Motor neuron (in vitro differentiated cells): ENCODE measurements around the gene CASP8. TPM values are rescaled to one million over a fixed set of nuclear protein-coding genes. Genes with fewer than 3 reads are reported as not detected.

ENCODE experiments used
- ATAC-seq, 8 experiments: fragments of 200-7000 bp; cut with Tn5 transposase; replicated peaks in 6 of 8; 2 replicates each; pipeline ENCODE4 v1.8.0; 2021; ENCODE audit warnings: mild to moderate bottlenecking in 8 of 8, moderate library complexity in 8 of 8
- H3K27ac ChIP-seq, 2 donors: fragments of 250-450 bp; sonication (Bioruptor Pico); 2 replicates each; pipeline ENCODE4 v1.9.0; 2021; ENCODE audit warnings: antibody characterized with exemption in 2 of 2, mild to moderate bottlenecking in 2 of 2, moderate library complexity in 1 of 2
- H3K4me1 ChIP-seq, 2 donors: fragments of 250-450 bp; sonication (Bioruptor Pico); replicated peaks in 1 of 2; 2 replicates each; pipeline ENCODE4 v1.6.1; 2021; ENCODE audit warnings: antibody characterized with exemption in 2 of 2, mild to moderate bottlenecking in 2 of 2, moderate library complexity in 1 of 2
- H3K4me3 ChIP-seq, 5 donors: fragments of 250-450 bp; sonication (Bioruptor Pico); 2 replicates each; pipeline ENCODE4 v1.9.0; 2021; ENCODE audit warnings: antibody characterized with exemption in 5 of 5, mild to moderate bottlenecking in 5 of 5, moderate library complexity in 4 of 5
- WGBS, 10 experiments: fragments of 450-650 bp; shearing (Covaris generic); methylation state at CpG; one replicate each; pipeline ENCODE4 v1.0.0; 2022; 5-methylcytosine and 5-hydroxymethylcytosine counted together
- in situ Hi-C, 9 experiments: fragments of 400-800 bp; cut with MboI; loops; one replicate each; pipeline ENCODE4 v1.15.0; 2021; ENCODE audit warnings: low sequenced_read_pairs in 9 of 9, low pct_unique_long_range_greater_than_20kb in 2 of 9; ENCODE audit not compliant: unreplicated experiment in 9 of 9
- total RNA-seq, 8 experiments: library from RNA; unstranded; fragments of 300-600 nt; gene quantifications; 2 replicates each; pipeline versions ENCODE4 v1.2.3 to v1.2.4, GENCODE V29; 2022

CASP8 gene
- total RNA-seq, 8 experiments from 2014 or later, result 0.16 to 28.3 (median 6.9) TPM

DNA sequence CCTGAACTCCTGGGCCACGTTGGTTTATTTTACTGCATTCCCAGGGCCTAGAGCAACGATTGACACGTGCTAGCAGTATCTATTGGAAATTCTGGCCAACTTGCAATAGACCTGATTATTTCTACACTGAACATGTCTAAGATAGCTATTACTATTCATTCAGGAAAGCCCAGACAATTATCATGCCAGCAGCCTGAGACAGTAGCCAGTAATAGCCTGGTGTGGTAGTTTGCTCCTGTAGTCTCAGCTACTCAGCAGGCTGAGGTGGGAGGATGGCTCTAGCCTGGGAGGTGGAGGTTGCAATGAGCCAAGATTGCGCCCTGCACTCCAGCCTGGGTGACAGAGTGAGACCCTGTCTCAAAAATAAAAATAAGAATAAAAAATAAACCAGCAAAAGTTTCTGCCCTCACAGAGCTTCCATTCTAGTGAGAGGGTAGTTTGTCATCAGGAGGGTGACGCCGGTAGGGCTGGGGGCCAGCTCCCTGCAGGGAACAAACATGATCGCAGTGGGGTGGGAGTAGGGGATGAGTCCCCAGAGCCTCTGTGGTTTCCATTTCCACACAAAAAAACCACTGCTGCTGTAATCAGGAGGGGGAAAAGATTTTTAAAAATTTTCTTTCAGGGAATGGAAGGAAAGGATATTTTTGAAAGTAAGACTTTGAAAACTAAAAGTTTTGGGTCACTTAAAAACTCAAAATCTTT is 4.3 kb downstream of the CASP8 start:
- H3K4me1 ChIP-seq, result no peaks in the 10 kb centered on the region
- ATAC-seq, result no peak
- H3K27ac ChIP-seq, result no peak overlapping the region
- no peak overlapping the region for H3K4me3 ChIP-seq
- in situ Hi-C loops, result no loop called here
- WGBS, 10 experiments, result 77 to 97% (median 87%) methylated on average over 1 to 6 of the region's 7 CpGs; no CpG with 5 or more reads in 3 of the 10 experiments

DNA sequence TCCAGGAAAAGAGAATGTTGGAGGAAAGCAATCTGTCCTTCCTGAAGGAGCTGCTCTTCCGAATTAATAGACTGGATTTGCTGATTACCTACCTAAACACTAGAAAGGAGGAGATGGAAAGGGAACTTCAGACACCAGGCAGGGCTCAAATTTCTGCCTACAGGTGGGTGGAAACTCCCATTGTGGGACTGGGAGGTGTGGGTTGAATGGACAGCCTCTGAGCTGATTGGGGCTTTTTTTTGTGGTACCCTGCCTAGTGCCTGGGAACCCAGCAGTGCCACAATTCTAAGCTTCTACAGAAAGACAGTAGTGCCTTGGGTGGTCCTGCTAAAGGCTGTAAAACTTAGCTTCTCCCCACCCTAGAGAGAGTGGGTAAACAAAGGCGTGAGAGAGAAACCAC is 6.3 kb downstream of the CASP8 start:
- H3K4me1 ChIP-seq, result no peaks in the 10 kb centered on the region
- 80 to 100% (median 100%) methylated on average over 1 of the region's 2 CpGs; no CpG with 5 or more reads in 5 of the 10 experiments for WGBS, 10 experiments
- in situ Hi-C loops, result no loop called here
- H3K4me3 ChIP-seq, result no peak overlapping the region
- ATAC-seq, result no peak
- no peak overlapping the region for H3K27ac ChIP-seq

DNA sequence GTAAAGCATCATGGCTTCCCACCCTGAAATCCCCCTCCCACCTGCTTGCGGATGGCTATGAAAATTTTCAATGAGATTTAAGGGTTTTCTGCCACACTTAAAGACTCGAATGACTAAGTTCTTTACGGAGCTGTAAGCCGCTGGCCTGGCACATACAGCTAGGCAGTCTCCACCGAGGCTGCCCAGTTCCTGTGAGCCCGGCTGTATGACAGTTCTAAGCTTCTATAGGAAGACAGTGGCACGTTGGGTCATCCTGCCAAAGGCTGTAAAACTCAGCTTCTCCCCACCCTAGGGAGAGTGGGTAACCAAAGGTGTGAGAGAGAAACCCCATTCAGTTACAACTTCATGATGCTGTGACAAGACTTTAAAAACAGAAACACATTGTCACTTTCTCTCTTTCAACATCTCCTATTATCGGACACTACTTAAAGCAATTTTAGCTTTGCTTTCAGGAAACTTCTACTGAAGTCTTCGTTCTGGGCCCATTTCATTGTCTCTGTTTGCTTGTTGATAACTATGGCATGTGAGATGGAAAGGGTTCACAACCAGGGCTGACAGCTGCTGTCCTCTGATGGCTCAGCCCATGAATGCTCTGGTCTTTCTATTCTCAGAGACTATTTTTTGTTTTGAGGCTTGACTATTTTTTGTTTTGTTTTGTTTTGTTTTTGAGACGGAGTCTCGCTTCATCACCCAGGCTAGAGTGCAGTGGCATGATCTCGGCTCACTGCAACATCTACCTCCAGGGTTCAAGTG is 7.1 kb downstream of the CASP8 start:
- H3K27ac ChIP-seq, result no peak overlapping the region
- no peak for ATAC-seq
- H3K4me1 ChIP-seq, result no peaks in the 10 kb centered on the region
- in situ Hi-C loops, result no loop called here
- 78 to 100% (median 84%) methylated on average over 1 to 12 of the region's 12 CpGs for WGBS, 10 experiments
- H3K4me3 ChIP-seq, result no peak overlapping the region

DNA sequence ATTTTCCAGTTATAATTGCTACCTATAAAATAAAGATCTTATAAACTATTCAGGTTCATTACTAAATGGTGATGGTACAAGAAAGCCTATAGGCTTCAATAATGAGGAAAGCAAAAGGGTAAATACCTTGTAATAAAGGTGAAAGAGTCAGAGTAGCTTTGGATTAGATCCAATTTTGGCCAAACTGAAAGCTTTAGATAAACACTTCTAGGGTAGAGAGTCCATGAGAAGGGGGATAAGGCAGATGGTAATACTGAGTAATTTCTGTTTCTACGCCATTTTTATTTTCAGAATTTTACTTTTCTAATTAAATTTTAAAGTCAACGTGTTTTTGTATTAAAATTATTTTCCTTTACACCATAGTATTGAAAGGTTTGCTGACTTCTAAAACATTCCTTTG is 9.4 kb downstream of the CASP8 start:
- Histone ChIP-seq H3K4me3 (no peak overlapping the region), H3K27ac (no peak overlapping the region), H3K4me1 (no peaks in the 10 kb centered on the region)
- in situ Hi-C loops, result no loop called here
- ATAC-seq, result no peak
- 72 to 92% (median 85%) methylated on average over 1 to 2 of the region's 2 CpGs for WGBS, 10 experiments

DNA sequence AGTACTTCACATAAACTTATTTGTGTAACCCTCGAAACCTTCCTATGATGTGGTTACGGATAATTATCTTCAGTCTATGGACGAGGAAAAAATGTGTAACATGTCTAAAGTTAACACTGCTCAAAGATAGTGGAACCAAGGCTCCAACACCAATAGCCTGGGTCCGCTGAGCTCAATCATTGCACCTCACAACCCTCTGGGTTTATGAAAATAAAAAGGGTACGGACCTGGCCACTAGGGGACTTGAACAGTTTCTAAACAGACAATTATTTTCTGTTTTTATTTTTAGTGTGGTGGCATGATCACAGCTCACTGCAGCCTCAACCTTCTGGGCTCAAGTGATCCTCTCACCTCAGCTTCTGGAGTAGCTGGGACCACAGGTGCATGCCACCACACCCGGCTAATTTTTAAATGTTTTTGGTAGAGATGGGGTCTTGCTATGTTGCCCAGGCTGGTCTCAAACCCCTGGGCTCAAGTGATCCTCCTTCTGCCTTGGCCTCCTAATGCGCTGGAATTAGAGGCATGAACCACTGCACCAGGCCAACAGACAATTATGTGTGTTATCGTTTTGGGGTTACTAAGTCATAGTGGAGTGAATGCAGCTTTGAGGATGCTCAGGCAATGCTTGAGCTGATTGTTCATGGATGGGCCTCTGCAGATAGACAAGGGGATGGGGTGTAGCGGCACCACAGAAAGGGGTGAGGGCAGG is 10.1 kb downstream of the CASP8 start:
- ATAC-seq, result no peak
- 83 to 100% (median 93%) methylated on average over 2 to 7 of the region's 9 CpGs for WGBS, 10 experiments
- Histone ChIP-seq H3K4me1 (no peaks in the 10 kb centered on the region), H3K4me3 (no peak overlapping the region), H3K27ac (no peak overlapping the region)
- in situ Hi-C loops, result no loop called here

GRCh38 chr2:201271917-201272316 is 11.6 kb downstream of the CASP8 start:
- in situ Hi-C loops, result no loop called here
- Histone ChIP-seq H3K4me1 (no peaks in the 10 kb centered on the region), H3K4me3 (no peak overlapping the region), H3K27ac (no peak overlapping the region)
- WGBS, 10 experiments, result 71% methylated on average over 1 of the region's 2 CpGs; no CpG with 5 or more reads in 9 of the 10 experiments
- ATAC-seq, result no peak

DNA sequence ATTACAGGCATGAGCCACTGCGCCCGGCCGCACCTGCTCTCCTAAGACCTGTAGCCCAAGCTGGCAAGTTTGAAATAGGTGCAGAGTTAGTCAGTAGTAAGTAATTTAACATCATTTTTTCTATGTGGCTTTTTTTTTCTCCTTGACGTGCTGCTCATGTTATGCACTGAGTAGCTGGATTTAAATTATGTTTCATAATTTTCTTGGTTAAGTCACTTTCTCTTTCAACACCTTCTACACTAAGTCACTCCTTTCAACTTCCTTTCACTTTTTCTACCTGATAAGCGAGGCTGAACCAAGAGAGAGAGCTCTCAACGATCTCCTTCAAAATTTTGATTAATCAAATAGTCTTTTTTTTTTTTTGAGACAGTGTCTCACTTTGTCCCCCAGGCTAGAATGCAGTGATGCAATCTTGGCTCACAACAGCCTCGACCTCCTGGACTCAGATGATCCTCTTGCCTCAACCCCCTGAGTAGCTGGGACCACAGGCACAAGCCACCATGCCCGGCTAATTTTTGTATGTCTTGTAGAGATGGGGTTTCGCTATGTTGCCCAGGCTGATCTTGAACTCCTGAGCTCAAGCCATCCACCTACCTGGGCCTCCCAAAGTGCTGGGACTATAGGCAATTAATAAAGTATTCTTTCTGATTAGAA is 13.1 kb downstream of the CASP8 start:
- H3K4me3 ChIP-seq, result no peak overlapping the region
- ATAC-seq, result no peak
- H3K27ac ChIP-seq, result no peak overlapping the region
- no peaks in the 10 kb centered on the region for H3K4me1 ChIP-seq
- 66 to 98% (median 87%) methylated on average over 1 to 9 of the region's 9 CpGs; no CpG with 5 or more reads in 1 of the 10 experiments for WGBS, 10 experiments
- in situ Hi-C loops, result no loop called here

GRCh38 chr2:201275069-201275468 is 14.7 kb downstream of the CASP8 start:
- no peak overlapping the region for H3K27ac ChIP-seq
- H3K4me3 ChIP-seq, result no peak overlapping the region
- WGBS, 10 experiments, result 60 to 100% (median 82%) methylated on average over 1 to 2 of the region's 2 CpGs; no CpG with 5 or more reads in 1 of the 10 experiments
- H3K4me1 ChIP-seq, result no peaks in the 10 kb centered on the region
- in situ Hi-C loops, result no loop called here
- ATAC-seq, result no peak

DNA sequence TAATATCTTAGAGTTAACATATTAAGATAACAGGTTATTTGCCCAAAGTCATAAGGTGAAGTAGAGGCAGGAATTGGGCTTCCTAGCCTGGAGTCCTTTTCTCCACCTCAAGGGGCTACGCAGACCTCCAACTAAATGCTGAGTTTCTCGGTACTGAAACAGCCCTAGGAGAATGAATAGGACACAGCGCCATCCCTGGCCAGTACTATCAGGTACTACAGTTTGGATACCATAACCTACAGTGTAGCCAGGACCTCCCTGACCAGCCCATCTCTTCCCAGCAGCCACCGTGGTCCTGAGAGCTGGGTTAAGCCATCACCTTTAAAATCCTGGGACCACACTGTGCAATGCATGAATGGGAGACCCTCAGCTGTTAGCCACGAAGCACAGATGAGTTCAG is 15.7 kb downstream of the CASP8 start:
- Histone ChIP-seq H3K27ac (no peak overlapping the region), H3K4me3 (no peak overlapping the region), H3K4me1 (no peaks in the 10 kb centered on the region)
- in situ Hi-C loops, result no loop called here
- 20 to 95% (median 87%) methylated on average over 1 to 4 of the region's 5 CpGs; no CpG with 5 or more reads in 4 of the 10 experiments for WGBS, 10 experiments
- ATAC-seq, result no peak

GRCh38 chr2:201276511-201276910 is 16.2 kb downstream of the CASP8 start:
- 70 to 100% (median 87%) methylated on average over 2 to 6 of the region's 6 CpGs for WGBS, 10 experiments
- in situ Hi-C loops, result no loop called here
- H3K4me1 ChIP-seq, result no peaks in the 10 kb centered on the region
- no peak overlapping the region for H3K4me3 ChIP-seq
- no peak overlapping the region for H3K27ac ChIP-seq
- ATAC-seq, result no peak

DNA sequence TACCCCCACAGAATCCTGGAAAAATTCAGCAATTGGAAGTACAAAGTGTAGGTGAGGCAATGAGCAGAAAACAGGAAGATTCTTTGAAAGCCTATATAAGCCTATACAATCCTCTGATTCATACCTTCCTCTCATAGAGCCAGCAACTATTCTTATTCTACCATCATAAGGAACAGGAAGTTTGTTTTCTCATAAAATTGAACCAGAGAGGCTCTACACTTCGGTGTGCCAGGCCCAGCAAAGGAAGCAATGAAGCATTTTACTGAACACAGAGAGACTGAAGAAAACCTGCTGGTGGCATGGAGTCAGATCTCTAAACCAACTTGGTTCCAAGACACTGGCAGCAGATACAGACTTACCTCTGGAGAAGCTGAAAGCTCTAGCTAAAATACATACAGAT is 18.7 kb downstream of the CASP8 start:
- H3K27ac ChIP-seq, result no peak overlapping the region
- in situ Hi-C loops, result no loop called here
- no peak overlapping the region for H3K4me3 ChIP-seq
- WGBS, 10 experiments, result 56 to 100% (median 80%) methylated on average over 1 of the region's 1 CpG; no CpG with 5 or more reads in 5 of the 10 experiments
- no peak for ATAC-seq
- no peaks in the 10 kb centered on the region for H3K4me1 ChIP-seq

DNA sequence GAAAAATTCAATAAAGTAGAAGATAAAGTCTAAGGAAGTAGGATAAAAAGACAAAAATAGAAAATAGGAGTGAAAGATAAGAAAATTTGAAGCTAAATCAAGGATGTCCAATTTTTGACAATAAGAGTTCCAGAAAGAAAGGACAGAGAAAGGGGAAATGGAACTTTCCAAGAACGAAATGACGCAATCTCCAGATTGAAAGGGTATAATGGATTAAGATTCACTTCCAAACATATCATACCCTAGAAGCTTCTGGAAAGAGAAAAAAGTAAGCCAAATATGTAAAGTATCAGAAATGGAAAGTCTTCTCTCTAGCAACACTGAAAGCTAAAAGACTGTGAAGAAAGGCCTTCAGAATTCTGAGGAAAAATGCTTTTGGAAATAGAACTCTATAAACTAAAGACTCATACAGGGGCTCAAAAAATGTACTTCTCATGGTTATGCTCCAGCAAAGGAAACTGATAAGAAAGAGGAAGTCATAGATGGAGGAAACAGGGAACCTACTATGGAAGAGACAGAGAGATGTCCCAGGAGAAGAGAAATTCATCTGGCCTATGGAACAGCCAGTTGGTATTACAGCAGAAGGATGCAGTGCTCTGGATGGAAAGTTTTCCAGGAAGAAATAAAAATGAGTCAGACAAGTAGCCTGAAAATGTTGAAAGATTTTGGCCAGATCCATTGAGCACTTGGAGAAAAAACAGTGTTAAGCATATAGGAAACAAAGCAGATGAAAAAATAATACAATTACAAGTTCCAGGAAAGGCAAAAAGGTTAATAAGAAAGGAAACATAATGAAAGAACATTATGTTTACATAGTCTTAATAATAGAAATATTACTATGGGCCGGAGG is 20.1 kb downstream of the CASP8 start:
- Histone ChIP-seq H3K4me1 (no peaks in the 10 kb centered on the region), H3K4me3 (no peak overlapping the region), H3K27ac (no peak overlapping the region)
- in situ Hi-C loops, result no loop called here
- 87 to 100% (median 93%) methylated on average over 1 to 3 of the region's 3 CpGs for WGBS, 10 experiments
- ATAC-seq, result no peak
